Osteoblast (primary cell): ENCODE results near the gene ZNF385D. TPM values are rescaled to one million over a fixed set of nuclear protein-coding genes. Genes with fewer than 3 reads are reported as not detected.

ENCODE experiments used
- DNase-seq: peaks from one replicate; pipeline ENCODE4 v3.0.0; 2011; ENCODE audit warnings: low spot score, mixed read lengths; ENCODE audit not compliant: insufficient read length; ENCODE audit errors: missing footprints
- H2AFZ ChIP-seq: 2 replicates; pipeline ENCODE4 v1.6.0; 2011; ENCODE audit warnings: mild to moderate bottlenecking, low read length
- H3K27ac ChIP-seq: 2 replicates; pipeline ENCODE4 v1.5.1; 2011; ENCODE audit warnings: mild to moderate bottlenecking, low read depth, low read length, moderate library complexity
- H3K27me3 ChIP-seq: 2 replicates; pipeline ENCODE4 v1.6.0; 2012; ENCODE audit warnings: mild to moderate bottlenecking, control low read depth, inconsistent platforms, low read length, moderate library complexity; ENCODE audit not compliant: insufficient read depth
- H3K36me3 ChIP-seq: 2 replicates; pipeline ENCODE4 v1.5.1; 2011; ENCODE audit warnings: mild to moderate bottlenecking, low read length, control low read depth, moderate library complexity; ENCODE audit not compliant: insufficient read depth
- H3K4me1 ChIP-seq: 2 replicates; pipeline ENCODE4 v1.5.1; 2011; ENCODE audit warnings: mild to moderate bottlenecking, low read length, control low read depth, moderate library complexity; ENCODE audit not compliant: insufficient read depth
- H3K4me2 ChIP-seq: 2 replicates; pipeline ENCODE4 v1.6.0; 2011; ENCODE audit warnings: mild to moderate bottlenecking, low read length; ENCODE audit not compliant: insufficient read depth
- H3K4me3 ChIP-seq: fragments of 200-600 bp; sonication (generic); 3 replicates; pipeline ENCODE4 v1.5.1; 2012; ENCODE audit warnings: mild to moderate bottlenecking, low read length, inconsistent platforms; ENCODE audit not compliant: insufficient read depth
- H3K79me2 ChIP-seq: 2 replicates; pipeline ENCODE4 v1.6.0; 2012; ENCODE audit warnings: mild to moderate bottlenecking, low read length, control low read depth, inconsistent platforms; ENCODE audit not compliant: insufficient read depth
- H3K9me3 ChIP-seq: 2 replicates; pipeline ENCODE4 v1.5.1; 2011; ENCODE audit warnings: low read depth, low read length, control low read depth
- H4K20me1 ChIP-seq: 2 replicates; pipeline ENCODE4 v1.6.0; 2012; ENCODE audit warnings: mild to moderate bottlenecking, low read length, control low read depth; ENCODE audit not compliant: insufficient read depth
- total RNA-seq: library from RNA; depleted of rRNA; stranded (reverse); fragments of >200 nt; gene quantifications from 2 replicates; pipeline ENCODE4 v1.2.3, GENCODE V29; 2012
- TF ChIP-seq, protein P1 (sequence below): IDR thresholded peaks from 2 replicates; pipeline ENCODE4 v1.5.1; 2011; ENCODE audit warnings: mild to moderate bottlenecking, low read depth, low read length, moderate library complexity; ENCODE audit errors: extremely low read depth

The ZNF385D gene
- total RNA-seq, 1 donor = 2.5 TPM

DNA sequence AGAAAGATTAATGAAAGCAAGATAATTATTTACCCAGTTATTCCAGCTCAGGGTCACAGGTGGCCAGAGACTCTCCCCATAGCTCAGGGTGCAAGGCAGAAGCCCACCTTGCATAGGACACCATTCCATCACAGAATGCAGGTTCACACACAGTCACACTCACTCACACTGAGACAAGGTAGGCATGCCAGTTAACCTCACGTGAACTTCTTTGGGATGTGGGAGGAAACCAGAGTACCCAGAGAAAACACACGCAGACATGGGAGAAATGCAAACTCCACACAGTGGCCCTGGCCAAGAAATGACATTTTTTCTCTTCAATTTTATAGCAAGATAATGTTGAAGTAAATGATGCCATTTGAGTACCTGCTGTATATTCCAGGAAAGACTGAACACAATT lies 106.7 kb downstream of the ZNF385D start:
- H3K27ac ChIP-seq = no peak overlapping the region
- H3K27me3 ChIP-seq = no peaks in the 10 kb centered on the region
- DNase-seq = no peak
- TF ChIP-seq, protein P1, sequence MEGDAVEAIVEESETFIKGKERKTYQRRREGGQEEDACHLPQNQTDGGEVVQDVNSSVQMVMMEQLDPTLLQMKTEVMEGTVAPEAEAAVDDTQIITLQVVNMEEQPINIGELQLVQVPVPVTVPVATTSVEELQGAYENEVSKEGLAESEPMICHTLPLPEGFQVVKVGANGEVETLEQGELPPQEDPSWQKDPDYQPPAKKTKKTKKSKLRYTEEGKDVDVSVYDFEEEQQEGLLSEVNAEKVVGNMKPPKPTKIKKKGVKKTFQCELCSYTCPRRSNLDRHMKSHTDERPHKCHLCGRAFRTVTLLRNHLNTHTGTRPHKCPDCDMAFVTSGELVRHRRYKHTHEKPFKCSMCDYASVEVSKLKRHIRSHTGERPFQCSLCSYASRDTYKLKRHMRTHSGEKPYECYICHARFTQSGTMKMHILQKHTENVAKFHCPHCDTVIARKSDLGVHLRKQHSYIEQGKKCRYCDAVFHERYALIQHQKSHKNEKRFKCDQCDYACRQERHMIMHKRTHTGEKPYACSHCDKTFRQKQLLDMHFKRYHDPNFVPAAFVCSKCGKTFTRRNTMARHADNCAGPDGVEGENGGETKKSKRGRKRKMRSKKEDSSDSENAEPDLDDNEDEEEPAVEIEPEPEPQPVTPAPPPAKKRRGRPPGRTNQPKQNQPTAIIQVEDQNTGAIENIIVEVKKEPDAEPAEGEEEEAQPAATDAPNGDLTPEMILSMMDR = no peak
- H2AFZ ChIP-seq = no peak overlapping the region
- no peaks in the 10 kb centered on the region for H3K79me2 ChIP-seq
- H3K4me2 ChIP-seq = no peak overlapping the region
- peaks cover 10% of the 10 kb centered on the region for H3K4me1 ChIP-seq
- no peaks in the 10 kb centered on the region for H4K20me1 ChIP-seq
- H3K4me3 ChIP-seq = no peak overlapping the region
- no peaks in the 10 kb centered on the region for H3K9me3 ChIP-seq
- H3K36me3 ChIP-seq = no peaks in the 10 kb centered on the region

DNA sequence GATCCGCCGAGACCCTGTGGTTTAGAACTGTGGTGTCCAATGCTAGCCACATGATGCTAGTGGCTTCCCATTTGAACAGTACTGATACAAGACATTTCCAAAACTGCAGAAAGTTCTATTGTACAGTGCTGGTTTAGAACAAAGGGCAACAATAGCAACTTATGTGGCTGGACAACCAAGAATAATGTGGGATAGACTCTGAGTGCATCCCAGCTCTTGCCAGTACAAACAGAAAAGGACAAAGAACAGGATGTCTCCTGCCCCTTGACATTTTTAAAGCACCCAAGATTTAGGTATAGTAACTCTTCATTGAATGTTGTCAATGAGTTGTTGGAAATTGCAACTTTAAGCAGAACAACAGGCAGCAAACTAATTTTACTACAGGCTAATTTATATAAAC lies 107.3 kb downstream of the ZNF385D start:
- Histone ChIP-seq H3K36me3 (no peaks in the 10 kb centered on the region), H4K20me1 (no peaks in the 10 kb centered on the region), H3K4me2 (no peak overlapping the region), H3K4me3 (no peak overlapping the region), H3K27ac (no peak overlapping the region), H3K27me3 (no peaks in the 10 kb centered on the region), H3K4me1 (peaks cover 10% of the 10 kb centered on the region), H3K79me2 (no peaks in the 10 kb centered on the region), H2AFZ (no peak overlapping the region), H3K9me3 (no peaks in the 10 kb centered on the region)
- no peak for DNase-seq
- TF ChIP-seq, protein P1 = no peak

DNA sequence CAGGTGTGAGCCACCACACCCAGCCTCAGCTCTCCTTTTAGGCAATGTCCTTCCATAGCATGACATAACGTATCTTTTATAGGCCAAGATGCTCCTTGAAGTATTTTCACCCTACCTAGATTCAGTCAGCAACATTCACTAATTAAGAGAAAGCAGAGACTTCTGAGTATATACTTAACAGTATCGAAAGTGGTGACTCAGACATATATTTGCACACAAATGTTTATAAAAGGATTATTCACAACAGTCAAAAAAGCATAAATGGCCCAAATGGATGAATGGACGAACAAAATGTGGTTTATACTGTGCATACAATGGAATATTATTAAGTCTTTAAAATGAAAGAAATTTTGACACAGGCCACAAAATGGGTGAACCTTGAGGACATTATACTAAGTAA lies 108.6 kb downstream of the ZNF385D start:
- Histone ChIP-seq H3K4me2 (no peak overlapping the region), H2AFZ (no peak overlapping the region), H3K4me1 (peaks cover 10% of the 10 kb centered on the region), H4K20me1 (no peaks in the 10 kb centered on the region), H3K27ac (no peak overlapping the region), H3K36me3 (no peaks in the 10 kb centered on the region), H3K27me3 (no peaks in the 10 kb centered on the region), H3K9me3 (no peaks in the 10 kb centered on the region), H3K4me3 (no peak overlapping the region), H3K79me2 (no peaks in the 10 kb centered on the region)
- TF ChIP-seq, protein P1 = no peak
- no peak for DNase-seq

DNA sequence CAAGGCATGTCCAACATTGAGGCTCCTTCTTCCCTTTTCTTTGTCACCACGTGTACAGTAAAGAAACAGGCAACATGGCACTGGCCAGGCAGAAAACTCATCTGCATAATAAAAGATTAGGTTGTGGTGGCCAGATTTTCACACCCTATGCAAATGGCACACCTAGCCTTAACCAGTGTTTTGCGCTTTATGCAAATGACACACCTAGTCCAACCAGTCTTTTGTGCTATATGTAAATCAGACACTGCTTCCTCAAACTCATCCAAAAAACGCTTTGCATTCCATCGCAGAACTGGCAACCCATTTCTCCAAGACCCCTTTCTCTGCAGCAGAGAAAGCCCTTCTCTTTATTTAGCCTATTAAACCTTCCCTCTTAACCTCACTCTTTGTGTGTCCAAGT lies 109.1 kb downstream of the ZNF385D start:
- no peaks in the 10 kb centered on the region for H3K79me2 ChIP-seq
- H3K4me3 ChIP-seq = no peak overlapping the region
- DNase-seq = no peak
- H4K20me1 ChIP-seq = no peaks in the 10 kb centered on the region
- no peaks in the 10 kb centered on the region for H3K9me3 ChIP-seq
- TF ChIP-seq, protein P1 = no peak
- H3K27ac ChIP-seq = no peak overlapping the region
- H2AFZ ChIP-seq = no peak overlapping the region
- peaks cover 10% of the 10 kb centered on the region for H3K4me1 ChIP-seq
- no peak overlapping the region for H3K4me2 ChIP-seq
- H3K36me3 ChIP-seq = no peaks in the 10 kb centered on the region
- H3K27me3 ChIP-seq = no peaks in the 10 kb centered on the region
